ENCODE measurements around the gene MST1R.

Gene MST1R

GRCh38 chr3:49877716-49878115, 26.0 kb downstream of the MST1R start:
- no peak for DNase-seq (ENCODE audit: low spot score)

- DNase-seq (ENCODE audit: low spot score) = no peak
These were observed 27.1 kb downstream of the MST1R start for GRCh38 chr3:49876567-49876966.

- no peak for DNase-seq (ENCODE audit: low spot score)
These were observed 30.1 kb downstream of the MST1R start for GRCh38 chr3:49873623-49874022.

- peak; percentile 44 for DNase-seq (ENCODE audit: low spot score)
These were observed 30.8 kb downstream of the MST1R start for GRCh38 chr3:49872801-49873281.

- no peak for DNase-seq (ENCODE audit: low spot score)
These were observed 32.0 kb downstream of the MST1R start for GRCh38 chr3:49871531-49872153.

GRCh38 chr3:49869525-49870126, 34.0 kb downstream of the MST1R start, which contains the start of gene CAMKV:
Gene CAMKV, minus strand, starts transcription at chr3:49869906. Its CDS starts 7,518 bp downstream, at chr3:49862388.
- peak; percentile 48 for DNase-seq (ENCODE audit: low spot score)

- no peak for DNase-seq (ENCODE audit: low spot score)
These were observed 34.7 kb downstream of the MST1R start for GRCh38 chr3:49868862-49869466.

- DNase-seq (ENCODE audit: low spot score) = peak; percentile 35
These were observed 35.8 kb downstream of the MST1R start for GRCh38 chr3:49867871-49868321.

GRCh38 chr3:49867400-49867799, 36.3 kb downstream of the MST1R start:
- DNase-seq (ENCODE audit: low spot score) = no peak

- no peak for DNase-seq (ENCODE audit: low spot score)
These were observed 38.4 kb downstream of the MST1R start for GRCh38 chr3:49865198-49865784.

- no peak for DNase-seq (ENCODE audit: low spot score)
These were observed 39.2 kb downstream of the MST1R start for GRCh38 chr3:49864505-49864904.

GRCh38 chr3:49859576-49860305, 43.9 kb downstream of the MST1R start:
- DNase-seq (ENCODE audit: low spot score) = no peak

GRCh38 chr3:49856181-49857005, 47.3 kb downstream of the MST1R start, which contains the start of gene TRAIP:
Gene TRAIP, minus strand, starts transcription at chr3:49856564. Its CDS starts 111 bp downstream, at chr3:49856453.
- DNase-seq (ENCODE audit: low spot score) = peak; percentile 92

- DNase-seq (ENCODE audit: low spot score) = no peak
These were observed 48.0 kb downstream of the MST1R start for GRCh38 chr3:49855662-49856061.

- no peak for DNase-seq (ENCODE audit: low spot score)
These were observed 58.0 kb downstream of the MST1R start for GRCh38 chr3:49845694-49846093.

- DNase-seq (ENCODE audit: low spot score) = no peak
These were observed 59.0 kb downstream of the MST1R start for GRCh38 chr3:49844464-49845183.

- no peak for DNase-seq (ENCODE audit: low spot score)
These were observed 60.7 kb downstream of the MST1R start for GRCh38 chr3:49842843-49843517.

- no peak for DNase-seq (ENCODE audit: low spot score)
These were observed 61.9 kb downstream of the MST1R start for GRCh38 chr3:49841806-49842205.

- peak; percentile 52 for DNase-seq (ENCODE audit: low spot score)
These were observed 62.5 kb downstream of the MST1R start for GRCh38 chr3:49841126-49841696.
